ENCODE results near the gene IRF2.

IRF2 gene

DNA sequence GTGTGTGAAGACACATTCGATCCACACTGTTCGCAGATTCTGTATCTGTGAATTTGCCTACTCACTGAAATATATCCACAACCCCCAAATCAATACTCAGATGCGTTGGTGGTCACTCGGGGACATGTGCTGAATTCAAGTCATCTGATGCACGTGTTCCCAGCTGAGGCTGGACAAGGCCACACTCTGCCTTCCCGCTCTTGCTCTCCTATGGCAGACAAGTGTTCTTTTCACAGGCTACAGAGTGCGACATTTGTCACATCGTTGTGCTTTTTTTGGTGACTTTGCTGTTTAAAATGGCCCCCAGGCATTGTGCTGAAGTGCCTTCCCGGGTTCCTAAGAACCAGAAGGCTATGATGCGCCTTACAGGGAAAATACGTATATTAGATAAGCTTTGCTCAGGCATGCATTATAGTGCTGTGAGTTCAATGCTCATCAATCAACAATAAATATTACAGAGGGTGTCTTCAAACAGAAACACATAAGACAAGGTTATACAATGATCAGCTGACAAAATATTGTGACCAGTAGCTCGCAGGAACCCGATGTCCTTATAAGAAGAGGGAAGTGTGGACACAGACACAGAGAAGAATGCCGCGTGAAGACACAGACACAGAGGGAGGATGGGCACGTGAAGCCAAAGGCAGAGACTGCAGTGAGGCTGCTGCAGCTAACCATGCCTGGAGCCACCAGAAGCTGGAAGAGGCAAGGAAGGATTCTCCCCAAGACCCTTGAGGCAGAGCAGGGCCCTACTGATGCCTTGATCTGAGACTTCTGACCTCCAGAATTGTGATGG, 42.0 kb downstream of the IRF2 start:
- no peak for DNase-seq (ENCODE audit: low read depth in 2 of 2)

DNA sequence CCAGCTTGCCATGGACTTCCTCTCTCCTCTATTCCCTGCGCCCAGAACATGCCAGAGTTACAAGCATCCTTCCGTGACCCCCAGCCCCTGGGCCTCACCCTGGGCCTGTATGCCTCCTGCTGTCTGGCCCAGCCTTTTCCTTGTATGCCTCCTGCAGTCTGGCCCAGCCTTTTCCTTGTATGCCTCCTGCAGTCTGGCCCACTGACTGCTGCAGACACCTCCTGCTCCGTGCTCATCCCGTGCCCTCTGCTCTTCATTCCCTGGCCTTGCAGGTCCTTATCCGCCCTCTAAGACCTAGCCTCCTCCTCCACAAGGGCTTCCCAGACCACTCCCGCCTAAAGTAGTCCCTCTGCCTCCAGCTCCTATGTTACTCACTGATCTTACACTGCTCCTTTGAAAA, 44.2 kb downstream of the IRF2 start:
- DNase-seq (ENCODE audit: low read depth in 2 of 2), result no peak

DNA sequence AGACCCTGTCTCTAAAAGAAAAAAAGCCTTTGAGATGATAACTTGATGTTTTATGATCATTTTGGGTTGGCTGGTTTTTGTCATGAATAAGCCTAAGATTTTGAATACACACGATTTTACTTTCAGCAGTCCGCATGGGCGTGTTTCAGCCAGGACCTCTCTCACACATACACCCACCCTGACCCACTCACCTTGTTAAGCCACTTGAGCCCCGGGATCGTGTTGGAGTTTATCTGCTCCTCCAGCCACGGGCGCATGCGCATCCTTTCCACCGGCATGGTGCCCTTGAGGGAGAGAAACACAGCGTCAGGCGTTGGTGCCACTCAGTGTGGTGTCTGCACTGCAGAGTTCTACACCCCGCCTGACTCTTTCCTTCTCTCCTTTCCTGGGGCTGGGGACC, 45.6 kb downstream of the IRF2 start:
- no peak for DNase-seq (ENCODE audit: low read depth in 2 of 2)

DNA sequence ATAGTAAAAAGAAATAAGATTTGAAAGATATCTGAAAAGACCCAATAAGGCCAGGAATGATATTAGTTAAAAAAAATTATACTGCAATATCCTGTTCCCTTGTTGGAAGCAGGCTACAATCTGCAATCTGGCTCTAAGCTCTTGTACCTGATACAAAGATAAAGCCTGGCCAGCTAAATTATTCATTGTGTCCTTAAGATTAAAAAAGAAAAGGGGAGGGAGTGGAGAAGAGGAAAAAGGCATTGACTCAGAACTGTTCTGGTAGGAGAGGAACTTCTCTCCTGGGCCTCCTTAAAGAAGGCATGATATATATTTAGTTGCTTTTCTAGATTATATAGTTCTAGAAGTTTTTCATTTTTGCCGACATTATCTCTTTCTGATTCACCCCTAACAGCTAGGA, 46.7 kb downstream of the IRF2 start:
- no peak for DNase-seq (ENCODE audit: low read depth in 2 of 2)

DNA sequence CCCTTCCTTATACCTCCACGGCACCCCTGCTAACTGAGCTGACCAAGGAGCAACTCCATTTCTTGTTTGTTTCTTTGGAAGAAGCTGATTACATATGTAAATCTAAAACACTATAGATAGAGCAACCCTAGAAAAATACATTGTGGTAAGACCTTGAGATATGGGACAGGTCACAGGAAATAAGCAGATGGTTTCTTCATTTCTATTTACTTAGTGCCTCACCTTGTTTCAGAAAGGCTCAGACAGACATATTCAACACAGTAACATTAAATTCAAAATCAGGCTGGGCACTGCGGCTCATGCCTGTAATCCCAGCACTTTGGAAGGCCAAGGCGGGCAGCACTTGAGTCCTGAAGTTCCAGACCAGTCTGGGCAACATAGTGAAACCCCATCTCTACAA, 47.3 kb downstream of the IRF2 start:
- DNase-seq (ENCODE audit: low read depth in 2 of 2), result no peak

DNA sequence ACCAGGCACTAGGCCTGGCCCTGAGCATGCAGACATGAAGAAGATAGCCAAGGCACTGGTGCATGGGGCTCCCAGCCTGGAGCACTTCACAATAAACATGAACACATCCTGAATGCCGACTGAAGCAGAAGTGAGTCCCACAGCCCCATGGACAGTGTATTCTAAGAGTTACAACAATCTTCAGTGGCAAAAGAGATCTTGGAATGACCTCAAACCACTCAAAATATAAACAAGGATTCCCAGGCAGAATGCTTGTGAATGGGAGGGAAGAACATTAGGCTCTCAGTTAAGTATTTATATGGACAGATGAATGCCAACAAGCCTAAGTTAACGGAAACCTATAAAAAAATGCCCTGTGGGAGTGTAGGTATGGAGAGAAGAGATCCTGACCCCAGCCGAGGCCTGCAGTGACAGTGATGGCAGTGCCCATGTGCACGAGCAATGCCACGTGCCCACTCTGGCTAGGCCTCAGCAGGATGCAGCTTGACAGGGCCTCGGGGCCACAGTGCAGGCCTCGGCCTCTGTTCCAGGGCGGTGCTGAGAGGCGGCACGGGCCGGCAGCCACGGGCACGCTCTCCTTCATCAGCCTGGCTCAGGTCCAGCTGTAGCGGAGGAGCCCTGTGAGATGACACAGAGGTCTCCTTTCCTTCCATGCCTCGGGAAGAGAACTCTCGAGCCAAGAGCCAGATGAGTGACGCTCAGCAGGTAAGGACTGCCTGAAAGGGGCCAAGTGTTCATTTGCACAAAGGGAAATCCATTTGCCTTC, 49.2 kb downstream of the IRF2 start:
- DNase-seq (ENCODE audit: low read depth in 2 of 2), result no peak

DNA sequence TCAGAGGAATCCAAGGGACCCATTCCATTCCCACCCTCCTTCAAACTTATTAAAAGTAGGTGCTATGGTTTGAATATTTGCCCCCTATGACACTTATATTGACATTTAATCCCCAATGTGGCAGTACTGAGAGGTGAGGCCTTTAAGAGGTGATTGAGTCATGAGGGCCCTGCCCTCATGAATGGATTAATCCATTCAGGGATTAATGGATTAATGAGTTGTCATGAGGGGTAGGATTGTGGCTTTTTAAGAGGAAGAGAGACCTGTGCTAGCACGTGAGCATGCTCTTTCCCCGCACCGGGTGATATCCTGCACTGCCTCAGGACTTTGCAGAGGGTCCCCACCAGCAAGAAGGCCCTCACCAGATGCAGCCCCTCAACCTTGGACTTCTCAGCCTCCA, 50.1 kb downstream of the IRF2 start:
- no peak for DNase-seq (ENCODE audit: low read depth in 2 of 2)

DNA sequence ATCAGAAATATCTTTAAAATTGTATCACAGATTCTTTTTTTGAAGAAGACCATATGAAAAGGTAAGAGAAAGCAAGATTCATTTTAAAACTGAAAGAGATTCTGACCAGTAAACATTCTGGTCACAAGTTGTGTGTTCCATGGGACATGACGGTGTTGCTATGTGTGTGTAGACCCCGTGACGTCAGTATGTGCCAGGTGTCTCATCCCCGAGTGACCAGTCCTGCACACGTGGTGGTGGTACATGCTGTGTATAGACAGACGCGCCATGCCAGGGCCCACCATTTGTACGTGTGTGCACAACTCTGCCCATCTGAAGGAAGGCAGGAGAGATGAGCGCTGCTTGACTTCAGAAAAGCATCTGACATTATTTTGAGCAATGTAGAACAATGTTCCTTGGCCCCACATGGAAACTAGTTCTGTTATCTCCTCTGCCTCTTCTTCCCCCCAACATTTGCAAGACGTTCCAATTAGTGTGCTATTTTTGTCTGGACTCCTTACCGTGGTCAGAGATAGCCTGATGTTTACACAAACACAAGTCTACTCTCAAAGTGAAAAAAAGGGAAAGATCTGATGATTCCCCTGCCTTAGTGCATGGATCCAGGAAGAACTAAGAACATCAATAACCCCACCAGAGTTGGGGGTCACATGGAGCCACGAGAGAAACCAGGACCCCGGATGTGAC, 51.2 kb downstream of the IRF2 start:
- no peak for DNase-seq (ENCODE audit: low read depth in 2 of 2)

DNA sequence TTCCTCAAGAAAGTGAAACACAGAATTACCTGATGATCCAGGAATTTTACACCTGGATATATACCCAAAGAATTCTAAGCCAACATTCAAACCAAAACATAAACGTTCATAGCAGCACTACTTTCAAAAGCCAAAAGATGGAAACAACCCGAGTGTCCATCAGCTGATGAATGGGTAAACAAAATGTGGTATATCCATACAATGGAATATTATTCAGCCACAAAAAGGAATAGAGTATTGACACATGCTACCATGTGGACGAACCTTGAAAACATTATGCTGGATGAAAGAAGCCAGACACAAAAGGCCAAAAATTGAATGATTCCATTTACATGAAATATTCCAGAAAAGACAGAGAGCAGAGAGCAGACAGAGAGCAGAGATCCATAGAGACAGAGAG, 52.0 kb downstream of the IRF2 start:
- DNase-seq (ENCODE audit: low read depth in 2 of 2), result no peak

DNA sequence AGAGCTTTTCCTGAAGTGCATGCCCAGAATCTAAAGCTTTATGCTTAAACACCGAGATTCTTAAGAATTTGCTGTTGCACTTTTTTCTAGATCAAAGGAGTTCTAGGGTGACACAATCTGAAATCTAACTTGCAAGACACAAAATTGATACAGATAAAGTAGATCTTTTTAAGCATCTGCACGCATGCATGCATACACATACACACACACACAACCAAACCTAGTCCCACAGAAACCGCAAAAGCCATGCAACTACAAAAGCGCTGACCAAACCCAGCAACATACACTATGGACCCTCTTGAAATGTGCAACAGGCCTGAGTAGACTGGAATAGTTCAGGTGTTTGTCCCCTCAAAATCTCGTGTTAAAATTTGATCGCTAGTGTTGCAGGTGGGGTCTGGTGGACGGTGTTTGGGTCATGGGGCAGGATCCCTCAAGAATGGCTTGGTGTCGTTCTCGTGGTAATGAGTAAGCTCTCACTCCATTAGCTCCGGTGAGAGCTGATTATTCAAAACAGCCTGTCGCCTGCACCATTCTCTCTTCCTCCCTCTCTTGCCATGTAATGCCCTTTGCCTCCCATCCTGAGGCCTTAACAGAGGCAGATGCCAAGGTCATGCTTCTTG, 52.7 kb downstream of the IRF2 start:
- DNase-seq (ENCODE audit: low read depth in 2 of 2), result no peak

DNA sequence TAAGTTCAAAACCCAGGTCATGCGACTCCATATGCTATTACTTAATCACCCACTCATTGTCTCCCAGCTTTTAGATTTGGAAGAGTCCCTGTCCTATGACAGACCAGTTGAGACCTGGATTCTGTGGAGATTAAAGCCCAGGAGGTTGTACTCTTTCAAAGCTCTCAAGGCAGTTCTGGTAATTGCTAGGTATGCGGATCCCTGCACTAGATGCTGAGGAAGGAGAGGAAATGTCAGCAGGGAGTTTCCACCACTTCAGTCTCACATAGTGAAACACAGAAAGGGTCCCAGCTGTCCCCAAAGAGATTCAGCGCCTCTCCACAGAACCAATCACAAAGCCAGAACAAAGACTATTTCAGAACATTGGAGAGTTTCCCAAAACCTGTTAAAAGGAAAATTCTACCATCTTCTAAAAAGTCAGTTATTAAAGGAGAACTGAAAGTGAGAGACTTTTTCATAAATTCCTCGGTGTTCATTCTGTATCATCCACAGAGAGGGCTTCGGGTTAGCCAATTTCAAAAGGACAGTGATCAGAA, 53.4 kb downstream of the IRF2 start:
- DNase-seq (ENCODE audit: low read depth in 2 of 2), result no peak

DNA sequence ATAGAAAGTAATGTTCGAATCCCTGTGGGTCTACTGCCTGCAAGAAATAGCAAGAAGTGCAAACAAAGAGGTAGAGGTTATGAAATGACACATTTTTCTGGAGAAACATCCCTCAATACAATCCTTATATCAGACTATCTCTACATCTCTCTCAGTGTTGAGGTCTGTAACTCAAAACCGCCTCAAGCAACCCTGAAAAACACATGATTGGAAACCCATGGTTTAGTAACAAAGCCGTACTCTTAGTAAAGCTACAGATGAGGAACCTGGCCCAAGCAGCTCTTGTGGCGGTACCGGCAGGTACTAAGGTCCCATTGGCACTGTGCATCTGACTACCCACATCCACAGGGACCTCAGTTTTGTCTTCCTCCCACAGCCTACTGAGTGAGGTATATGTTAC, 53.9 kb downstream of the IRF2 start:
- no peak for DNase-seq (ENCODE audit: low read depth in 2 of 2)

DNA sequence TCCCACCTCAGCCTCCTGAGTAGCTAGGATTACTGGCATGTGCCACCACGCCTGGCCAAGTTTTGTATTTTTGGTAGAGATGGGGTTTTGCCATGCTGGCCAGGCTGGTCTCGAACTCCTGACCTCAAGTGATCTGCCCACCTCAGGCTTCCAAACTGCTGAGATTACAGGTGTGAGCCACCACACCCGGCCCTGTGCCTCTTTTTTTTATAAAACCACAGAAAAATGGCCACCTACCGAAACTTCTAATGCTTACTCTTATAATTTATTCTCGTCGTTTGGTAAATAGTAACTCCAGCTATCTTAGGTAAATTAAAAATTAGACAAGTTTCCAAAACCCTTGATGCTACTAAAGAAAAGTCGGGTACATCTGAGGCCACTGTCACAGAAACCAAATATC, 54.4 kb downstream of the IRF2 start:
- DNase-seq (ENCODE audit: low read depth in 2 of 2), result no peak

DNA sequence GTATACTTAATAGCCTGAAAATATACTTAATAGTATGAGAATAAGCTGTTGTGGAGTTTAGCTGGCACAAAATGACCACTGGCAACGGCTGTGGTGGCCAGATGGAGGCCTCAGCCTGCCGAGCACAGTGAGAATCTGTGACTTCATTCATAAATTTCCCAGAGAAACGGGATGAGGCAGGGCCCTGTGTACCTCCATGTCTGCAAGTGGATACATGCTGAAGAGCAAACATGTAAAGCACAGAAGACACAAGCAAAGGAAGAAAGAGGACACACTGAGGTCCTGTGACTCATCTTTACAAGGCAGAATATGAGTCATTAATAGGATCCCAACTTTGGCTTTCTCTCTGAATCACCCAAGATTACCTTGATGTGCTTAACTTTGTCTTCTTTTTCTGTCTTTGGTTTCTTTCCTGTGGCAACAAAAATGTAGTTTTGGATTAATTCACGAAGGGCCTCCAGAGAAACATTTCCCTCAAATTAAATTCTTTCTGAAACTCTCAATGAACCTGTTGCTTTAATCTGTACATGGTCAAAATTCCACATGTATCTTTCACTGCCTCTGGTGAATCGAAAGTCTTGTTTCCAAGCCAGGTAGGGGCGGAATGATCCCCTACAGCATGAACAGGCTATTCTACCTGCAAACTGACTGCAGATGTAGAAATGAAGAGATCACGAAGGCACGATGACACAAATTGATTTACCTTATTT, 56.4 kb downstream of the IRF2 start:
- no peak for DNase-seq (ENCODE audit: low read depth in 2 of 2)

DNA sequence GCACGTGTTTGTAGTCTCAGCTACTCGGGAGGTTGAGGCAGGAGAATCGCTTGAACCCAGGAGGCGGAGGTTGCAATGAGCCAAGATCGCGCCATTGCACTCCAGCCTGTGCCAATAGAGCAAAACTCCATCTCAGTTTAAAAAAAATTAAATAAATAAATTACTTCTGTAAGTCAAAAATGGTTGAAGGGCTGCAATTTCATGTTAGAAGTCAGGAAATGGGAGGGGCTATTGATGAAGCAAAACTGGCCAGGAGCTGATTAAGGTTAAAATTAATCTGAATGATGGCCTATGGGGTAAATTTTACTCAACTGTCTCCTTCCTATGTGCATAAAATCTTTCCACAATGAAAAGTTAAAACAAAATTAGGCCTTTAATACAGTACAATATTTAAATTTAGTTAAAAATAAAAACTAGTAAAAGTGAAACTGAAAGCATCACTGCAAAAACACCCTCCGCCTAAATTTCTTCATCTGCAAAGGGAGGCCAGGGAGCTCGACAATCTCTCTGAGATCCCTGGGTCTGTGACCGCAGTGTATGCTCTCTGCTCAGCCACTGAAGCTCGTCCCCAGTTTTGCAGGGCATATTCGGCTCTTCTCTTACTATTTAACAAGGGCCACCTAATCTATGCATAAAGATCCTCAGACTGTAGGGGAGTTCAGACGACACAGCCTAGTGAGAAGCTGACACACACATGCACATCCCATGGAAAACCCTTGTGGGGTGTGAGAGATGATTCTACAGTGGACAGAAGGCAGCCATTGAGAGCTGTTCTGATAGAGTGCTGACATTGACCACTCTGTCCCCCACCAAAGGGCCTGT, 57.2 kb downstream of the IRF2 start:
- peak; percentile 27 to 34 for DNase-seq (ENCODE audit: low read depth in 2 of 2)

DNA sequence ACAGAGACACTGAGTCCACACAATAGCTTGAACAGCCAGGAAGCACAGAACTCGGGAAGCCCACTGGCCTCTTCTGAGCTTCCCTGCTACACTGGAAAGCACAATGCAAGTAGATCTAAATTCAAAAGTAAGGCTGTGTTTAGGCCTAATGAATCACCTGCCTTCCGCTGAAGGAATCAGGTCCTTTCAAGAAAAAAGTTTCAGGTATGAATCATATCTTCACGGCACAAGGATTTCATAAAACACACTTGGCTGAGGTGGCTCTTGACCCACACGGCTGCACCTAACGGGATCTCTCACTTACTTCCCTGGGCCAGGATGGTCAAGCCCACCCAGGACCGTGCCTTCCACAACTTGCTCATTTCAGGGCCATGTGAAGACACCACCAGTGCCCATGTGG, 59.3 kb downstream of the IRF2 start:
- no peak for DNase-seq (ENCODE audit: low read depth in 2 of 2)

DNA sequence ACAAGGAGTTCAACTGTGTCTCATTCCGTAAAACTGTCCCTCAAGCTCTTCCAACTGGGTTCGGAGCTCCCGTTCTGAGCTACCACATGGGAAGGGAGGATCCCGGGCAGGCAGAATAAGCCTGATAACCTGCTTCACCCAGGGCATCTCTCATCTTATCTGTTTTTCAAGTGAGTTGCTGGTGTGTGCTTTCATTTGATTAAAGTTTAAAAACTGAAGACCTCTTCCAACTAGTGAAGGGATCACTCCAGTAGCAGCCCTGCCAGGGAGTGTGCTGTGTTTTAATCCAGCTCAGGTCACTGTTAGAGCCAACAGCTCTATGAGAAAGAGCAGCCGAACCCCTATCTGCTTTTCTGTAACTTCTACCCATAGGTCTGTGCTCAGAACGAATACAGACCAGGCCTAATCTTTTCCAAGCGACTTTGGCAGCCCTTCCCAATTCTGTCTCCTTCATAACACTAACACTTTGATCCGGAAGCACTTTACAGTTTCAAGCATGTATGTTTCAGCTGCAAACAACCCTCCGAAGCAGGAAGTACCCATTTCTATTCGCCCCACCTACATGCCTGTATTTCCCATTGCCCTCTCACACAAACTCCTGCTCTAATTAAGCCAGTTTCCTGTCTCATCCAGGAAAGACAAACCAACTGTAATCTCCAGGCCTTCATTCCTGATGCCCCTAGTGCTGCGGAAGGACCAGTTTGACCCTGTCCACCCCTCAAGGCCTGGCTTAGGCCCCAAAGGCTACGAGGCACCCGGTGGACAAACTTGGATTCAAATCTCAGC, 60.9 kb downstream of the IRF2 start:
- no peak for DNase-seq (ENCODE audit: low read depth in 2 of 2)

DNA sequence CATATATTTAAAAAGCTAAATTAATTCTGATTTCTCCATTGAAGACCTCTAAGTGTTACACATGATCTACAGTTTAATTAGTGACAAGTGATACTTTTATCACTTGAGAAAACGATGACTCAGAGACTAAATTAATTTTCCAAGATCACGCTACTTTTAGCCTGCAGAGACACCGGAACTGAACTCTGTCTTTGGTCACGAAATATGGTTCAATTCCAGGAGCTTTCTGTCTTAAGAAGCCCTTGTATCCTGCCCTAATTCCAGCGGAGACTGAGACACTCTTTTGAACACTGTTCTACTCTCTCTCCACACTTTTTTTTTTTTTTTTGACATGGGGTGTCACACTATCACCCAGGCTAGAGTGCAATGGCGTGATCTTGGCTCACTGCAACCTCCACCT, 63.6 kb downstream of the IRF2 start:
- DNase-seq (ENCODE audit: low read depth in 2 of 2), result no peak

DNA sequence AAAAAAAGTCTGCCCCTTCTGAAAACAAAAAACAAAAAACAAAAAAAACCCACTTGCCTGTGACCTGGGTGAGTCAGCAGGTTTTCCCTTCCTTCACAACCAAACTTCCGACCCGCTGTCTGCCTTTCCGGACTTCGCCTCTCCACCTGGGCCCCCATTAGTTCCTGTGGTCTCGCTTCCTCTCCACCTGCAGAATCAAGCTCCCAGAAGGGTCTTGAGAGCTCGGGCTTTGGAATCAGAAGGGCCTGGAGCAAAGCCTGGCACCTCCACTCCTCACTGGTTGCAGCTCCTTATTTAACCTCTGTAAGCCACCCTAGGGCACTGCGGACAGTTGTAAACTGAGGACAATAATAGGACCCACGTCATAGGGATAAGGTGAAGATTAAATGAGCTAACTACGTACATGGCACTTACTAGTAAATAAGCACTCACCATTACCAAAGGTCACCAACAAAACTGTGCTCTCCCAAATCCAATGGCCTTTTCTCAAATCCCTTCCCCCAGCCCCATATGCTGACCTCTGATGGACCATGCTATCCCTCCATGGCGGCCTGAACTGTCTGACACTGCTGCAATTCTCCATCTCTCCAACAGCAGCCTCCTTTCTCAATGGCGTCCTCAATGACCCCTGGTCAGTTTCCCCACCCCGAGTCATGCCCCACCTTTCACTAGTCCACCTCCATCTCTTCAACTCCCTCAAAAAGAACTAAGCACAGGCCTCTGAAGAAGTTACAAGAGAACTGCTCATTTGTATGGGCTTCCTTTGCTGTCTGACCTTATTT, 64.2 kb downstream of the IRF2 start:
- DNase-seq (ENCODE audit: low read depth in 2 of 2), result peak in 1 of 2 experiments; percentile 19

Data from stimulated activated CD4-positive, alpha-beta T cell treated with anti-CD3 and anti-CD28 coated beads, Interleukin-12 subunit alpha, Interleukin-12 subunit beta, amount 100 ng/mL, for 24 hours (primary cell).